Neural progenitor cell (in vitro differentiated cells): ENCODE data around the gene SRGAP3.

ENCODE experiments used
- EZH2 ChIP-seq: fragments of 200-600 bp; sonication (generic); IDR thresholded peaks from 2 replicates; pipeline ENCODE4 v1.6.1; 2017; ENCODE audit warnings: antibody characterized with exemption, mild to moderate bottlenecking, moderate library complexity
- EZH2phosphoT487 ChIP-seq: fragments of 200-600 bp; sonication (generic); IDR thresholded peaks from 2 replicates; pipeline ENCODE4 v1.6.1; 2017; ENCODE audit warnings: antibody characterized with exemption
- TF ChIP-seq, protein P1 (sequence below): fragments of 200-600 bp; sonication (generic); IDR thresholded peaks from 2 replicates; pipeline ENCODE4 v1.5.1; 2017; ENCODE audit warnings: antibody characterized with exemption, mild to moderate bottlenecking

- TF ChIP-seq, protein P1, sequence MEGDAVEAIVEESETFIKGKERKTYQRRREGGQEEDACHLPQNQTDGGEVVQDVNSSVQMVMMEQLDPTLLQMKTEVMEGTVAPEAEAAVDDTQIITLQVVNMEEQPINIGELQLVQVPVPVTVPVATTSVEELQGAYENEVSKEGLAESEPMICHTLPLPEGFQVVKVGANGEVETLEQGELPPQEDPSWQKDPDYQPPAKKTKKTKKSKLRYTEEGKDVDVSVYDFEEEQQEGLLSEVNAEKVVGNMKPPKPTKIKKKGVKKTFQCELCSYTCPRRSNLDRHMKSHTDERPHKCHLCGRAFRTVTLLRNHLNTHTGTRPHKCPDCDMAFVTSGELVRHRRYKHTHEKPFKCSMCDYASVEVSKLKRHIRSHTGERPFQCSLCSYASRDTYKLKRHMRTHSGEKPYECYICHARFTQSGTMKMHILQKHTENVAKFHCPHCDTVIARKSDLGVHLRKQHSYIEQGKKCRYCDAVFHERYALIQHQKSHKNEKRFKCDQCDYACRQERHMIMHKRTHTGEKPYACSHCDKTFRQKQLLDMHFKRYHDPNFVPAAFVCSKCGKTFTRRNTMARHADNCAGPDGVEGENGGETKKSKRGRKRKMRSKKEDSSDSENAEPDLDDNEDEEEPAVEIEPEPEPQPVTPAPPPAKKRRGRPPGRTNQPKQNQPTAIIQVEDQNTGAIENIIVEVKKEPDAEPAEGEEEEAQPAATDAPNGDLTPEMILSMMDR, result no peak
- TF ChIP-seq EZH2 (no peak), EZH2phosphoT487 (no peak)
Measured at GRCh38 chr3:8963137-8963853, 286.2 kb downstream of the SRGAP3 start, which contains the start of gene RAD18.
